ENCODE data around the gene SNX32.

GRCh38 chr11:65900899-65901180 is 67.1 kb downstream of the SNX32 start:
- TF ChIP-seq AHR (CRISPR knock-in tag; IDR thresholded peaks at IDR 0.05) (no peak), ELK4 (CRISPR knock-in tag; IDR thresholded peaks at IDR 0.05; ENCODE audit: borderline replicate concordance) (no peak), MAX (IDR thresholded peaks at IDR 0.05) (no peak), ATF3 (CRISPR knock-in tag; IDR thresholded peaks at IDR 0.05) (no peak), CHD2 (IDR thresholded peaks at IDR 0.05; ENCODE audit: low read depth, low read length) (no peak)
